ENCODE results near the gene KLF2.
"Not testable (repeated sequence)": the region's sequence is repeated elsewhere in the genome, so short reads cannot be mapped to it uniquely, and the experiment has no call there.

KLF2 gene

GRCh38 chr19:16324384-16325160 is at the start of gene KLF2:
Gene KLF2, plus strand, starts transcription at chr19:16324826. Its CDS starts 98 bp downstream, at chr19:16324924.
- DNase-seq, result peak; percentile 95

DNA sequence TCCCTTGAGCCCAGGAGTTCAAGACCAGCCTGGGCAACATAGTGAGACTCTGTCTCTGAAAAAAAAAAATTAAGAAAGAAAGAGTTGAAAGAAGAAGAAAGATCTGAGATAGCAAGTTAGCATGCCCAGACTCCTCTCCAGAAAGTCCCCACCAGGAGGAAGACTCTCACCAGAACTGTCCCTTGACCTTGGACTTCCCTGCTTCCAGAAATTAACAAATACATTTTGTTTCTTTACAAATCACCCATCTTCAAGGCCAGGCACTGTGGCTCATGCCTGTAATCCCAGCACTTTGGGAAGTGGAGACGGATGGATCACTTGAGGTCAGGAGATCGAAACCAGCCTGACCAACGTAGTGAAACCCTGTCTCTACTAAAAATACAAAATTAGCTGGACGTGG is 44.3 kb upstream of the KLF2 start:
- DNase-seq, result no peak

GRCh38 chr19:16281743-16282142 is 42.9 kb upstream of the KLF2 start:
- DNase-seq, result no peak

DNA sequence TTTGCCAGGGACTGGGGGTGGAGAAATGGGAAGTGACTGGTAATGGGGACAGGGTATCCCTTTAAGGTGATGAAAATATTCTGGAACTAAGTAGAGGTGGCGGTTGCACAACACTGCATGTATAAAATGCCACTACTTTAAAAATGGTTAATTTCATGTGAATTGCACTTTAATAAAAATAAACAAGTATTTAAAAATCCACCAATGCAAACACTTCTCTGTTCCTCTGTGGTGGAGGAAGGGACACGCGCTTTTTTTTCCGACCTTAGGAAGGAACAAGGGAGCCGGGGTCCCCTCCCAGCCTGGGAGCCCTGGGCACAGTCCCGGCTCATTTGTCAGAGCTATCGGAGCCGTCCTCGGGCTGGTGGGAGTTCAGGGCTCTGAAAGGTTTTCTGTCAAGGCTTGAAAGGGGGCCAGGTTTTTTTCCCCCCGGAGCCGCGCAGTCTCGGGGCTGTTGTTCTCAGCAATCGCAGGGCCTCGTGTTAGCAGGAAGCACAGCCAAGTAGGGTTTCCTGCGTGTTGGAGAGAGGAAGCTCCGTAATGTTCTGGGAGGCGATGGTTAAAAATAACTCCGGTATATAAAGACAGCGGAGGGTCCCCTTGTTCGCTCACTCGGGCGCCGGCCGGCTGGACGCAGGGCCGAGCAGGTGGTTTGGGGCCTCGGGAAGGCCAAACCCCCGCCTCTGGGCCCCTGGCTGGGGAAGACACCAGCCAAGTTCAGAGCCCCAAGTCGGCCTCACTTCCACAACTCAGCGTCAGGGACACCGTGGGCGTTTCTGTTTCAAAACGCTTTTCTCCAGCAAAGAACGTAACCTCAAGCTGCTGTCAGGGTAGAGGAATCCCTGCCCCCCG is 41.2 kb upstream of the KLF2 start:
- no peak for DNase-seq

DNA sequence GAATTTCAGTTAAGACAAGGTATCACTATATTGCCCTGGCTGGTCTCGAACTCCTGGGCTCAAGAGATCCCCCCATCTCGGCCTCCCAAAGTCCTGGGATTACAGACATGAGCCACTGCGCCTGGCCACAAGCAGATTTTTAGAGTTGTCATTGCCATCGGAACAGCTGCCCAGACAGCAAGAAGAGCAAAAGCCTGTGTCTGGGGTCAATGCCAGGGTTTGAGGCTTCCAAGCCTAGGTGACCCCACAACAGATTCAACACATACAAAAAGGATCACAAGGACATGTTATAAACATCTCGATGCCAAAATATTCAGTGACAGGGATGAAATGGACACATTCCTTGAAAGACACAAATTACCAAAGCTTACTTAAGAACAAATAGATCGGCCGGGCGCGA is 40.1 kb upstream of the KLF2 start:
- no peak for DNase-seq

DNA sequence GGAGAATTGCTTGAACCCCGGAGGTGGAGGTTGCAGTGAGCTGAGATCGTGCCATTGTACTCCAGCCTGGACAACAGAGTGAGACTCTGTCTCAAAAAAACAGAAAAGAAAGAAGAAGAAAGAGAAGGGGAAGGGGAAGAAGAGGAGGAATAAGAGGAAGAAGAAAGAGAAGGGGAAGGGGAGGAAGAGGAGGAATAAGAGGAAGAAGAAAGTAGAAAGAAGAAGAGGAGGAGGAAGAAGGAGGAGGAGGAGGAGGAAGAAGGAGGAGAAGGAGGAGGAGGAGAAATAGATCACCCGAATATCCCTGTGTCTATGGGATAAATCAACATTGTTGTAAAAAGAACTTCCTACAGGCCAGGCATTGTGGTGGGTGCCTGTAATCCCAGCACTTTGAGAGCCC is 39.5 kb upstream of the KLF2 start:
- DNase-seq, result not testable (repeated sequence)

DNA sequence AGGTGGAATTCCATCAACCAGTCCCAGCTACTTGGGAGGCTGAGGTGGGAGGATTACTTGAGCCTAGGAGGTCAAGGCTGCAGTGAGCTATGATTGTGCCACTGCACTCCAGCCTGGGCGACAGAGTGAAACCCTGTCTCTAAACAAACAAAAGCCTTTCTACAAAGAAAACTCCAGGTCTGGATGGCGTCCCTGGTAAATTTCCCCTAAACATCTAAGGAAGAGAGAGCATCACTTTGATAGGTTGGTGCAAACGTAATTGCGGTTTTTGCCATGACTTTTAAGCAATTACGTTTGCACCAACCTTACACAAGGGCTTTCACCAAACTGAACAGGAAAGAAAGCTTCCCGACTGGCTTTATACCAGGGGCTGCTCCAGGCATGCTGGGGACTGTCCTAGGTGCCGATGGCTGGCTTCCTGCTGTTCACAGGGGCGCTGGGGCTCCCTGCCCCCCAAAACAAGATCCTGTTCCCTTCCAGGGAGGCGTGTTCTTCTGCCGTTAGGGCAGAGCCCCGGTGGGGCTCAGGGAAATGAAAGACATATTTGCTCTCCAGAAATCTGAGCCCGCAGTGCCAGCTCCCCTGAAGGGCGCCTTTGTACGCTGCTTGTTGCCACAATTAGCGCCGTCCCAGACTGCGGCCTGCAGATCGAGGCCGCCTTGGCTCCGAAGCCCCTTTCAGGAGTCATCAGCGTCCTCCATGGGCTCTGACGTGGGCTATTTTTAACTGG is 38.7 kb upstream of the KLF2 start:
- DNase-seq, result no peak

DNA sequence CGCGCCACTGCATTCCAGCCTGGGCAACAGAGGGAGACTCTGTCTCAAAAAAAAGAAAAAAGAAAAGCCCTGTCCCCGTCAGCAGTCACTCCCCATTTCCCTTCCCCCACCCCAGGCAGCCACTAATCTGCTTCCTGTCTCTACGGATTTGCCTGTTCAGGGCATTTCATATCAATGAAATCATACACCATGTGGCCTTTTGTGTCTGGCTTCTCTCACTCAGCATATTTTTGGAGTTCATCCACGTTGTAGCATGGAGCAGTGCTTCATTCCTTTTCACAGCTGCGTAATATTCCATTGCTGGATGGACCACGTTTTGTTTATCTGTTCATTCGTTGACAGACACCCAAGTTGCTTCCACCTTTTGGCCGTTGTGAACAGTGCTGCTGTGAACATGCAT is 36.1 kb upstream of the KLF2 start:
- DNase-seq, result no peak

GRCh38 chr19:16289594-16289993 is 35.0 kb upstream of the KLF2 start:
- no peak for DNase-seq

DNA sequence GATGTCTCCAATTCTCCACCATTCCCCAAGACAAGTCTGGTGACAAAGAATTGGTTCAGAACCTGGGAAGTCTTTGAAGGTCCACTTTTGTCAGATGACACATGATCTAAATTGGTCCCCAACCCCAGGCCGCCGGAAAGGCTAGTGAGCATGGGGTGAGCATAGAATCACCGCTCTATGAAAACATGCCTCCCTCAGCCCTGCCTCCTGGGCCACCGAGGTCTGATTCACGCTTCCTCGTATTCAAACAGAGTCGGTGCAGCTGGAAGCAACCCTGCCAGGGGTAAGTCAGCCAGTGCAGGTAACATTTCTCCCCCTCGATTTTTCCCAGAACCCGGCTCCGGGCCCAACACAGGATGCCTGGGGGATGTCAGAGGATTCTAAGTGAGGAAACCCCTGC is 33.9 kb upstream of the KLF2 start:
- no peak for DNase-seq

- no peak for DNase-seq
Observed at GRCh38 chr19:16293118-16294091, 31.2 kb upstream of the KLF2 start.

DNA sequence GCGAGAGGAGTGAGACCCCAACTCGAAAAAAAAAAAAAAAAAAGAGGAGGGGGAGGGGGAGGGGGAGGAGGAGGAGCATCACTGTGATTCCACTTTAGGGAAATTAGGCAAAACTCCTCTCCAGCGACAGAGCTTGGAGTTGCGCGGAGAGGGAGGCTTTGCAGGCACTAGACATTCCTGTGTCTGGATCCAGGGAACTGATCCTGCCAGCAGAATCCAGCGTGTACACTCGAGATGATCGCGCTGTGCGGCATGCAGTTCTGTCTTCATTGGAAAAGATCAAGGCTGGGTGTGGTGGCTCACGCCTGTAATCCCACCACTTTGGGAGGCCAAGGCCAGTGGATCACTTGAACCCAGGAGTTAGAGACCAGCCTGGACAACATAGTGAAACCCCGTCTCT is 29.6 kb upstream of the KLF2 start:
- DNase-seq, result no peak

DNA sequence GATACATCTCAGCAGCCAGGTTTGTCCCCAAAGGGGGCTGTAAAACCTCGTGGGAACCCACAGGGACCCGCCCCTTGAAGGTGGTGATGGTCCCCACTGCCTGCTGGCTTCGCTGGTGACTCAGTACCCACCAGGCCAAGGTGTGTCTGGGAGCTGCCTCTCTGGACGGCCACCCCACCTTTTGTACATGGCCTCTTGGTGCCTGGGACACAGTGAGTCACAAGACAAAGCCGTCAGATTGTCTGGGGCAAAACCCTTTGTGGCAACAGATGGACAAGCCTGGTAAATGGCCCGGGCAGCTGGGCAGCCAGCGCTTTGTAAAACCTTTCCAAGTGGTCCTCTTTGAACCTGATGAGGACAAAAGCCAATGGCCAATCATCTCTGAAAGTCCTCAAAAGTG is 27.9 kb upstream of the KLF2 start:
- DNase-seq, result no peak

DNA sequence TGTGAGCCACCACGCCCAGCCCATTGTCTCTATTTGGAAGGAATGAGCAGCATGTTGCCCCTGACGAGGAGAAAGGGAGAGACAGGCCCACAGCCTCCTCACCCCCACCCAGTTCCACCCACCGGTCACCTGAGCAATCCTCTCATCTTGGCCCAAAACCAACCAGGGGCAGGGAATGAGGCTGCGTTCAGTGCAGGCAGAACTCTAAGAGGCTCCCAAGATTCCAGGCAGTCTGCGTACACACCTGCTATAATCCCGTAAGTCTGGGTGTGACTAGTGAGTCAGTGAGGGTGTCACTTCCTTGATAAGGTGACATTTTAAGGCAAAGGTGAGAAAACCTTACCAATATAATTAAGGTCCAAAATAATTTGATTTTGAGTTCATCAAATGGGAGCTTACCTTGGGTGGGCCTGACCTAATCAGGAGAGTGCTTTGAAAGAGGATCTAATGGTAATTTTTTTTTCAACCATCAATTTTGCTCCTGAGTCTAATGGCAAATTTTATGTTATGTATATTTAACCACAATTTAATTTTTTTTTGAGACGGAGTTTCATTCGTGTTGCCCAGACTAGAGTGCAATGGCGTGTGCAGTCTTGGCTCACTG is 26.9 kb upstream of the KLF2 start:
- DNase-seq, result no peak

DNA sequence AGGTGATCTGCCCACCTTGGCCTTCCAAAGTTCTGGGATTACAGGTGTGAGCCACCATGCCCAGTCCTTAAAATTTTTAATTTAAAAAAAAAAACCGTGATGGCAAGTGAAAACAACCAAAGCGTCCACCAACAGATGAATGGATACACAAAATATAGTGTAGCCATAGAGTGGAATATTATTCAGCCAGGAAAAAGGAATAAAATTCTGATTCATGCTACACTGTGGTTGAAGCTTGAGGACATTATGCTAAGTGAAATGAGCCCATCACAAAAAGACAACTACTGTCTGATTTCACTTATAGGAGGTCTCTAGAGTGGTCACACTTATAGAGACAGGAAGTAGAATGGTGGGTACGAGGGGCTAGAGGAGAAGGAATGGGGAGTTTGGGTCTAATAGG is 26.3 kb upstream of the KLF2 start:
- DNase-seq, result no peak

DNA sequence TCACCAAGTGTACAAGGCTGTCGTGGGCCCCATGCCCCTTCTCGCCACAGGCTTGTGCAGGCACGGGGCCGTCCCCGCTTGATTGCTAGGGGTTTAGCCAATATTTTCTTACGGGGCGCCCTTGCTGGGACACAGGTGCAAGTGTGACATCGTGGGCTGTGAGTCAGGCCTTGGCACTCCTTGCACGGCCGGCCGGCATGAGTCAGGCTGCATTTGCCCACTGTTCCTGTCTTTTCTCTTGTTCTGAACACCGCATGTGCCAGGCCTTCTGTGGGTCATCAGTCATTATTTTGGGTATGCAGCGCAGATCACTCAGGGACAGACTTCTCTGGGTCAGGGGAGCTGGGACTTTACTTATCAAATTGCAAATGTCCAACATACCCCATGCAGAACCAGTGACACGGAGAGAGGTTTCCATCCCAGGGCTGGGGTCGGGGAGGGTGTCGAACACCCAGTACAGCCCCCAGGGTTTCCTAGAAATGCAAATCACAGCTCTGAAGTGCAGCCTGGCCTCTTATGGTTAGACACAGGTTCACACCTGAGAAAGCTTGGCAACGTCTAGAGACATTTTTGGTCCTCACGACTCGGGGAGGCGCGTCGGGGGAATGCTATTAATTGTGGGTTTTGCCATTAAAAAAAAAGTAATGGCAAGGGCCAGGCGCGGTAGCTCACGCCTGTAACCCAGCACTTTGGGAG is 22.5 kb upstream of the KLF2 start:
- DNase-seq, result peak; percentile 53

DNA sequence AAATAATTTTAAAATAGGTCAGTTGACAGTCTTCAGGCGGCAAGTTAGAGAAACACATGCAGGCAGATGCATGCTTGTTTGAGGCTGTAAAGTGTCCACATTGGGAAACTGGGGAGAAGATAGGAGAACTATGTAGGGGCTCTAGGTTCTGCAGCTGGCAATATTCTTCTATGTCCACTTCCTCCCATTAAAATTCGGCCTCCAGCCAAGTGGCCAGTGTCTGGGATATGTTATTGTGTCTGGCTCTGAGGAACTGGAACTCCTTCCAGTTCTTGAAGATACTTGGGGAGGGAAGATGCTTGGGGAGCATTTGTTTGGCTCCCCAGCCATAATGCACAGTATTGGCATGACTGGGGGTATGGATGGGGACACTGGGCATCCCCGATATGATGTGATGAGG is 20.9 kb upstream of the KLF2 start:
- no peak for DNase-seq

GRCh38 chr19:16304511-16304910 is 20.1 kb upstream of the KLF2 start:
- DNase-seq, result not testable (repeated sequence)

DNA sequence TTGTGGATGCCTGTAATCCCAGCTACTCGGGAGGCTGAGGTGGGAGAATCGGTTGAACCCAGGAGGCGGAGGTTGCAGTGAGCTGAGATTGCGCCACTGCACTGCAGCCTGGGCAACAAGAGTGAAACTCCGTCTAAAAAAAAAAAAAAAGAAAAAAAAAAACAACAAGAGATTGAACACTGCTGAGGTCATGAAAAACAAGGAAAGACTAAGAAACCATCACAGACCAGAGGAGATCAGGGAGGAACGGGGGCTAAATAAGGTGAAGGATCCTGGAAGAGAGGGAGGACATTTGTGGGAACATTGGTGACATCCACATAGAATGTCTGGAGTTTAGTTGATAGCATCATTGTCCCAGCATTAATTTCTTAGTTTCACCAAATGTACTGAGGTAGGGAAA is 19.6 kb upstream of the KLF2 start:
- not testable (repeated sequence) for DNase-seq

DNA sequence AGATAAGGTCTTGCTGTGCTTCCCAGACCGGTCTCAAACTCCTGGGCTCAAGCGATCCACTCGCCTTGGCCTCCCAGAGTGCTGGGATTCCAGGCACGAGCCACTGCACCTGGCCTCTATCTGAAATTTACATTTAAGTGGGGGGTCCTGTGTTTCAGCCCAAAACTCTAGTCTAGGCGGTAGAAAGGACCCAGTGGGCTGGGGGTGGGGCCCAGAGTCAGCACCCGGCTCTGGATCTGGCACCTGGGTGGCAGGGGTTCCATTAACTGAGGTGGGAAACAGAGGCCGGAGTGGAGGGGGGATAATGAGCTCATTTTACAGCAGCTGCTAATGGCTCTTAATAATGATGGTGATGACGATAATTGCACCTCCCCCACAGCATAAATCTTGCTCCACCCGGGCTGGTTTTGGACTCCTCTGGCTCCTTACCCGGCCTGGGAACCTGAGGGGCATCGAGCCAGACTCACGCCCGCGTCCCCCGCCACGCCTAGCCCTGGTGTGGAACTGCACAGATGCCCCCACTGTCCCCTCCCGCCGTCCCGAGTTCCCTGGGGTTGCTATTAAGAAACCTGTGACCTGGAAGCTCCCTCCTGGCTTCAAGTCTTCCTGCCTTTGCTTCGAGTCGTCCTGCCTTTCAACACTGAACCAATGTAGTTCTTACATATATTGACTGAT is 17.8 kb upstream of the KLF2 start:
- no peak for DNase-seq

GRCh38 chr19:16308081-16308480 is 16.5 kb upstream of the KLF2 start:
- no peak for DNase-seq

All from 8988T (cell line).